ENCODE data around the gene SLC8A1. TPM values are rescaled to one million over a fixed set of nuclear protein-coding genes. Genes with fewer than 3 reads are reported as not detected.

Gene SLC8A1
- total RNA-seq, 4 donors from 2014 or later = 8.1 to 22.9 (median 9.3) TPM

DNA sequence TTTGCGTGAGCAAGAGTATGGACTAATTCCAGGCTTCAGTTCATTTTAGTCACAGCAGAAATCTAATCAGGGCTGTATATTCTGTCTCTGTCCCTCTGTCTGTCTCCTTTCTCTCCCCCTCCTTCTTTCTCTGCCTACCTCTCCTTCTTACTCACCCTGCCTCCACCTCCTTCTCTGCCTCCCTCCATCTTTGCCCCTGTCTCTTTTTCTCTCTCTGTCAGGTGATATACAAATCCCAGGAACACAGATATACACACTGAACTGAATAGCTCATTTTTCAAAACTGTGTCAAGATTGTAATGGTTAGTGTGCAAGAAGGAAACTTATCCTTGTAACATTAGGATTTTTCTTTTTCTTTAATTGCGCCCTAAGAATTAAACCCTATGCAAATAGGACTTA is 32.5 kb downstream of the SLC8A1 start:
- H3K9me3 ChIP-seq = no peaks in the 10 kb centered on the region
- no peak overlapping the region for H3K4me3 ChIP-seq
- 91 to 92% methylated on average over 2 of the region's 2 CpGs for WGBS, 2 donors

GRCh38 chr2:40418614-40419363 is 33.1 kb downstream of the SLC8A1 start:
- Histone ChIP-seq H3K4me1 (no peaks in the 10 kb centered on the region), H3K4me3 (no peak overlapping the region), H3K27ac (no peak overlapping the region), H3K36me3 (no peaks in the 10 kb centered on the region), H3K9me3 (no peaks in the 10 kb centered on the region), H3K27me3 (no peaks in the 10 kb centered on the region)
- 73% methylated on average over 5 of the region's 5 CpGs for WGBS, 2 donors
- no peak for DNase-seq (ENCODE audit: low spot score in 2 of 2)
- TF ChIP-seq POLR2A (IDR thresholded peaks at IDR 0.05) = no peak
- TF ChIP-seq EP300 (IDR thresholded peaks at IDR 0.05) = no peak
- TF ChIP-seq CTCF (IDR thresholded peaks at IDR 0.05) = no peak

More for the DNA sequence above, 32.5 kb downstream of the SLC8A1 start:
- no peak for DNase-seq (ENCODE audit: low spot score in 2 of 2)
- TF ChIP-seq EP300 (IDR thresholded peaks at IDR 0.05) (no peak), POLR2A (IDR thresholded peaks at IDR 0.05) (no peak), CTCF (IDR thresholded peaks at IDR 0.05) (no peak)
- H3K27ac ChIP-seq = no peak overlapping the region
- H3K36me3 ChIP-seq = no peaks in the 10 kb centered on the region
- H3K4me1 ChIP-seq = no peaks in the 10 kb centered on the region
- H3K27me3 ChIP-seq = no peaks in the 10 kb centered on the region

DNA sequence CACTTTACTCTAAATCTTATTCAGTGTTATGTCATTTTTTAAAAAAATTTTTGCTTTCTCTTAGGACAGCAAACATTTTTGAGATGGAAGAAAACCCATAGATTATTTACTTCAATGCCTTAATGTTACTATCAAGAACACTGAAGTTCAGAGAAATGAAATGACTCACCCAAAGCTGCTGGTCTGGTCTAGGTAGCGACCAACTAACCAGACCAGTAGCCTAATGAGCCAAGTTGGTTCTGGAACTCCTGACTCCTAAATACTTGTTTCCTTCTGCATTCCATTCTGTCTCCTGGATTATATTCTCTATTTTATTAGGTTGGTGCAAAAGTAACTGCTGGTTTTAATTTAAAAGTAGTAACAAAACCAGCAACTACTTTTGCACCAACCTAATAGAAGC is 35.4 kb downstream of the SLC8A1 start:
- 70 to 100% methylated on average over 1 of the region's 1 CpG for WGBS, 2 donors
- DNase-seq (ENCODE audit: low spot score in 2 of 2) = no peak
- H3K4me1 ChIP-seq = no peaks in the 10 kb centered on the region
- TF ChIP-seq POLR2A (IDR thresholded peaks at IDR 0.05) = no peak
- no peak for TF ChIP-seq CTCF (IDR thresholded peaks at IDR 0.05)
- TF ChIP-seq EP300 (IDR thresholded peaks at IDR 0.05) = no peak
- no peaks in the 10 kb centered on the region for H3K27me3 ChIP-seq
- H3K36me3 ChIP-seq = no peaks in the 10 kb centered on the region
- H3K27ac ChIP-seq = no peak overlapping the region
- no peaks in the 10 kb centered on the region for H3K9me3 ChIP-seq
- H3K4me3 ChIP-seq = no peak overlapping the region

DNA sequence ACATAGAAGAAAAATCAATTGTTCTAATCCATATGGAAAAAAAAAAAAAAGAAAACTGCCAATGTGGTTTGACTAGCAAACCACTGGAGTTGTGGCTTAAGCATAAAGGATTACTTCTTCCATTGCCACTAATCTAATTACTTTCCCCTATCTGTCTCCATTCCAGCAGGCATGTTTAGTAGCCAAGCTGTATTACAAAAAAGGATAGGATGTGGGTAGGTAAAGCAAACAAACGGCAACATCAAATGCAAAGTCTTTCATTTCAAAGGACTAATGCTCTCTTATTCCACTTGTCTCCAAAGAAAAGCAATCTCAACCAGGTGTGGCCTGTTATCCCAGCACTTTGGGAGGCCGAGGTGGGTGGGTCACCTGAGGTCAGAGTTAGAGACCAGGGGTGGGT is 36.5 kb downstream of the SLC8A1 start:
- no peaks in the 10 kb centered on the region for H3K27me3 ChIP-seq
- H3K9me3 ChIP-seq = no peaks in the 10 kb centered on the region
- no peak overlapping the region for H3K4me3 ChIP-seq
- TF ChIP-seq CTCF (IDR thresholded peaks at IDR 0.05) (no peak), POLR2A (IDR thresholded peaks at IDR 0.05) (no peak), EP300 (IDR thresholded peaks at IDR 0.05) (no peak)
- DNase-seq (ENCODE audit: low spot score in 2 of 2) = no peak
- H3K27ac ChIP-seq = no peak overlapping the region
- H3K36me3 ChIP-seq = no peaks in the 10 kb centered on the region
- no peaks in the 10 kb centered on the region for H3K4me1 ChIP-seq
- 85 to 91% methylated on average over 2 of the region's 2 CpGs for WGBS, 2 donors

DNA sequence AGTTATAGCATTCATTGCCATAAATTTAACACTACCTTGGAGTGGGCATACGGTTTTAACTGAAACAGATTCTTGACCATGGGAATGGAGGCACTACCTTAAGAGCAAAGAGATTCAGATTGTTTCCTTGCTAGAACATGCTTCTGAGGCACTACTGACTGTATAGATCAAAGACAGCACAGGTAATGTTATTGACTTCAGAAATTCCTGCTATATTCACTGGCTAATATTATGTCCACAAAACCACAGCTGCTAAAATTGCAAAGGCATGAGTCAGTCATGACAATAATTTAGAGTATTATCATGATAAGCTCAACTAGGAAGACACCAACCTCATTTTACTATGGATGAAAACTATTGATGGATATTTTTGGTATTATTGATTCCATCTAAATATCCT is 39.4 kb downstream of the SLC8A1 start:
- TF ChIP-seq EP300 (IDR thresholded peaks at IDR 0.05) (no peak), CTCF (IDR thresholded peaks at IDR 0.05) (no peak), POLR2A (IDR thresholded peaks at IDR 0.05) (no peak)
- 84 to 93% methylated on average over 1 of the region's 1 CpG for WGBS, 2 donors
- H3K9me3 ChIP-seq = no peaks in the 10 kb centered on the region
- H3K36me3 ChIP-seq = no peaks in the 10 kb centered on the region
- H3K4me3 ChIP-seq = no peak overlapping the region
- no peak overlapping the region for H3K27ac ChIP-seq
- H3K4me1 ChIP-seq = no peaks in the 10 kb centered on the region
- no peak for DNase-seq (ENCODE audit: low spot score in 2 of 2)
- H3K27me3 ChIP-seq = no peaks in the 10 kb centered on the region

Data from tibial nerve (tissue), 4 donors.